OCI-LY7 (cell line): ENCODE measurements around the gene EIPR1.

Experiments
- EZH2phosphoT487 ChIP-seq: fragments of 200-600 bp; sonication (generic); IDR thresholded peaks from 2 replicates; pipeline ENCODE4 v1.6.1; 2018; ENCODE audit warnings: low read depth, borderline replicate concordance, mild to moderate bottlenecking, mixed run types, antibody characterized with exemption, low read length, moderate library complexity, mixed read lengths
- TF ChIP-seq, protein P1 (sequence below): fragments of 200-600 bp; sonication (generic); conservative IDR thresholded peaks from 2 replicates; pipeline ENCODE4 v1.5.1; 2014; ENCODE audit warnings: mild to moderate bottlenecking, antibody characterized with exemption, low read length, moderate library complexity, mixed read lengths

DNA sequence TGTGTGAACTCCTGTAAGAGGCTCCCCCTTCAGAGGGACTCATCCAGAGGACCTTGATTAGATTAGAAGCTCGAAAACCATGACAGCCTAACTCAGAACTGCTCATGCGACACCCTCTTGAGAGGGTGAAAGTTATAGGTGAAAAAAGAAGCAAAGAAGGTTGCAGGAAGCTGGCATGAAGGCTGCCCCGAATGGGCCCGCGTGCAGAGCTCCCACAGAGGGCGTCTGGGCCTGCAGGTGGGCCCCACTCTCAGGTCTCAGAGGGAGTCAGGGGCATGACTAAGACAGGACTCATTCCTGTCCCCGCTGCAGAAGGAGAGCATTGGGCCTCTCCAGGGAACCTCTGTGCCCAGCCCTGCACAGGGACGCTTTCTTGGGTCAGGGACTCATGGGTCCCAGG, 235.4 kb downstream of the EIPR1 start:
- TF ChIP-seq, protein P1, sequence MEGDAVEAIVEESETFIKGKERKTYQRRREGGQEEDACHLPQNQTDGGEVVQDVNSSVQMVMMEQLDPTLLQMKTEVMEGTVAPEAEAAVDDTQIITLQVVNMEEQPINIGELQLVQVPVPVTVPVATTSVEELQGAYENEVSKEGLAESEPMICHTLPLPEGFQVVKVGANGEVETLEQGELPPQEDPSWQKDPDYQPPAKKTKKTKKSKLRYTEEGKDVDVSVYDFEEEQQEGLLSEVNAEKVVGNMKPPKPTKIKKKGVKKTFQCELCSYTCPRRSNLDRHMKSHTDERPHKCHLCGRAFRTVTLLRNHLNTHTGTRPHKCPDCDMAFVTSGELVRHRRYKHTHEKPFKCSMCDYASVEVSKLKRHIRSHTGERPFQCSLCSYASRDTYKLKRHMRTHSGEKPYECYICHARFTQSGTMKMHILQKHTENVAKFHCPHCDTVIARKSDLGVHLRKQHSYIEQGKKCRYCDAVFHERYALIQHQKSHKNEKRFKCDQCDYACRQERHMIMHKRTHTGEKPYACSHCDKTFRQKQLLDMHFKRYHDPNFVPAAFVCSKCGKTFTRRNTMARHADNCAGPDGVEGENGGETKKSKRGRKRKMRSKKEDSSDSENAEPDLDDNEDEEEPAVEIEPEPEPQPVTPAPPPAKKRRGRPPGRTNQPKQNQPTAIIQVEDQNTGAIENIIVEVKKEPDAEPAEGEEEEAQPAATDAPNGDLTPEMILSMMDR = no peak
- TF ChIP-seq EZH2phosphoT487 = no peak
